Effector memory CD4-positive, alpha-beta T cell (primary cell): Measurements from ENCODE around the gene RPS28.
"Not testable (repeated sequence)": the region's sequence is repeated elsewhere in the genome, so short reads cannot be mapped to it uniquely, and the experiment has no call there.

Experiments used
- DNase-seq, 3 donors: peaks; one replicate each; pipeline ENCODE4 v3.0.0-alpha.2; 2020
- H3K27ac ChIP-seq: 2 replicates; pipeline ENCODE4 v1.7.0; 2013; ENCODE audit warnings: mild to moderate bottlenecking, low read length, moderate library complexity; ENCODE audit not compliant: insufficient read depth, poor library complexity, severe bottlenecking
- H3K27me3 ChIP-seq: replicated peaks from 2 replicates; pipeline ENCODE4 v1.7.0; 2013; ENCODE audit warnings: mild to moderate bottlenecking, low read length; ENCODE audit not compliant: insufficient read depth, control insufficient read depth, poor library complexity, severe bottlenecking
- H3K36me3 ChIP-seq: 2 replicates; pipeline ENCODE4 v1.7.0; 2013; ENCODE audit warnings: mild to moderate bottlenecking, low read length, moderate library complexity; ENCODE audit not compliant: control insufficient read depth, insufficient read depth
- H3K4me1 ChIP-seq: 2 replicates; pipeline ENCODE4 v1.7.0; 2013; ENCODE audit warnings: low read length, mild to moderate bottlenecking; ENCODE audit not compliant: control insufficient read depth, insufficient read depth, poor library complexity, severe bottlenecking
- H3K4me3 ChIP-seq: 2 replicates; pipeline ENCODE4 v1.7.0; 2013; ENCODE audit warnings: low read length, low read depth, mild to moderate bottlenecking; ENCODE audit not compliant: insufficient read depth, poor library complexity, severe bottlenecking
- H3K9me3 ChIP-seq: 2 replicates; pipeline ENCODE4 v1.7.0; 2013; ENCODE audit warnings: mild to moderate bottlenecking, low read length, moderate library complexity; ENCODE audit not compliant: control insufficient read depth
- total RNA-seq, 3 donors: gene quantifications; one replicate each; lab custom pipeline; 2026; lab: John Stamatoyannopoulos, UW

Gene RPS28
- 194 to 407 (median 234) reads per million in 3 donors for total RNA-seq

DNA sequence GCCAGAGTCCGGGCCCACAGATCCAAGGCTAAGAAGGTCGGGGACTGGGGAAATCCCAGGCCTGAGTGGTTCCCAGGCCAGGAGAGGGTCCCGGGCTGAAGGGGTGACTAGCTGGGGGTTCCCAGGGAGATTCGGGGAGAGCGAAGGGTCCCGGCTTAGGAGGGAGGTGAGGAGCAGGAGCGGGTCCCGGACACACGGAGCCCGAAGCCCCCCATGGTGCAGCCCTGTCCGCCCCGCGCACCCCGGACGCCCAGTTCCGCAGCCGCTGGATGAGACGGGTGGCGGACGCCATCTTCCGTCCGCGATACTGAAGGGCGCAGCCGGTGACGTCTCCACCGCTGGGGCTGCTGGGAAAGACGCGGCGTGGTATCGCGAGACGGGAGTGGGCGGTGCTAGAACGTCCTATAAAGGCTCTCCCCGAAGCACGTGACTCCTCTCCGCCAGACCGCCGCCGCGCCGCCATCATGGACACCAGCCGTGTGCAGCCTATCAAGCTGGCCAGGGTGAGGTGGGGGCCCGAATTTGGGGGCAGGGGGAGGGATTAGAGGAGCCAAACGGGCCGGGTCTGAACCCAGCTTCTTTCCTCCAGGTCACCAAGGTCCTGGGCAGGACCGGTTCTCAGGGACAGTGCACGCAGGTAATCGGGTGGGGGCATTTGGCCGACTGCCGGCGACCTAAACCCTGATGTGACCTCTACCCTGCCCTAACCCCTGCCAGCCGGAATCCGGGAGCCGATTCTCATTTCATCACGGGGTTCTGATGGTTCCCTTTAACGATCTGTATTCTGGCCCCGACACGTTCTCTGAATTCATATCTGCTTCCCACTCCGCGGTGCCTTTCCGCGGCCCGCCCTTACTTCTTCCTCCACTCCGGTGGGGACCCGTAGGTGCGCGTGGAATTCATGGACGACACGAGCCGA, at the start of gene RPS28, which contains the start of gene NDUFA7:
Gene RPS28, plus strand, starts transcription at position 430 of the 919 bp plus-strand sequence. Its CDS starts 35 bp downstream, at position 465.
Gene NDUFA7, minus strand, starts transcription at position 309 of the 919 bp plus-strand sequence. Its CDS starts 17 bp downstream, at position 292.
- no peaks in the 10 kb centered on the region for H3K27me3 ChIP-seq
- DNase-seq = peak; percentile 92 to 95 (median 95)
- peaks cover 20% of the 10 kb centered on the region for H3K36me3 ChIP-seq
- peaks cover 27% of the 10 kb centered on the region for H3K4me1 ChIP-seq
- no peaks in the 10 kb centered on the region for H3K9me3 ChIP-seq
- peak within 1 kb of the TSS; percentile 93 for H3K27ac ChIP-seq
- peak within 1 kb of the TSS; percentile 76 for H3K4me3 ChIP-seq

DNA sequence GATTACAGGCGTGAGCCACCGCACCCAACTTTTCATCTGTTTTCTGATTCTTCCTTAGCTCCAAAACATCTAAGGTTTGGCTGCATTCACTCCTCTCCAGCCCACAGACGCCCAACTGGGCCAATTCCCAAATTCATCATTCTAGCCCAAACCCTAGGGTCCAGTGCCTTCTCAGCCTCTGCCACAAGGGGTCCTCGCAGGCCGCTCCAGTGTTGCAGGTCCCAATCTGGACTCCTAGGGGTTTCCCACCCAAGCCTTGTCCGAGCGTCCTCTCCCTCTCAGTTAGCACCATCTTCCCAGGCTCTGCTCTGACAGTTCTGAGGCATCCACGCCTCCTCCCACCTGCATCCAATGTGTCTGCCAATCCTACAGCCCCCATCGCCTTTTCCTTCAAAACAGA, 44.8 kb upstream of the RPS28 start:
- not testable (repeated sequence) for DNase-seq, H3K36me3 ChIP-seq, H3K27me3 ChIP-seq, H3K4me3 ChIP-seq, H3K4me1 ChIP-seq, H3K9me3 ChIP-seq, H3K27ac ChIP-seq

DNA sequence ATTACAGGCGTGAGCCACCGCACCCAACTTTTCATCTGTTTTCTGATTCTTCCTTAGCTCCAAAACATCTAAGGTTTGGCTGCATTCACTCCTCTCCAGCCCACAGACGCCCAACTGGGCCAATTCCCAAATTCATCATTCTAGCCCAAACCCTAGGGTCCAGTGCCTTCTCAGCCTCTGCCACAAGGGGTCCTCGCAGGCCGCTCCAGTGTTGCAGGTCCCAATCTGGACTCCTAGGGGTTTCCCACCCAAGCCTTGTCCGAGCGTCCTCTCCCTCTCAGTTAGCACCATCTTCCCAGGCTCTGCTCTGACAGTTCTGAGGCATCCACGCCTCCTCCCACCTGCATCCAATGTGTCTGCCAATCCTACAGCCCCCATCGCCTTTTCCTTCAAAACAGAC, 30.0 kb upstream of the RPS28 start:
- DNase-seq, H3K4me1 ChIP-seq, H3K9me3 ChIP-seq, H3K36me3 ChIP-seq, H3K27me3 ChIP-seq, H3K4me3 ChIP-seq, H3K27ac ChIP-seq: not testable (repeated sequence)

GRCh38 chr19:8302357-8302691, 19.0 kb upstream of the RPS28 start:
- no peak overlapping the region for H3K4me3 ChIP-seq
- H3K27me3 ChIP-seq = no peaks in the 10 kb centered on the region
- DNase-seq = no peak
- no peak overlapping the region for H3K27ac ChIP-seq
- H3K36me3 ChIP-seq = peaks cover 9% of the 10 kb centered on the region
- H3K9me3 ChIP-seq = no peaks in the 10 kb centered on the region
- H3K4me1 ChIP-seq = peaks cover 10% of the 10 kb centered on the region

DNA sequence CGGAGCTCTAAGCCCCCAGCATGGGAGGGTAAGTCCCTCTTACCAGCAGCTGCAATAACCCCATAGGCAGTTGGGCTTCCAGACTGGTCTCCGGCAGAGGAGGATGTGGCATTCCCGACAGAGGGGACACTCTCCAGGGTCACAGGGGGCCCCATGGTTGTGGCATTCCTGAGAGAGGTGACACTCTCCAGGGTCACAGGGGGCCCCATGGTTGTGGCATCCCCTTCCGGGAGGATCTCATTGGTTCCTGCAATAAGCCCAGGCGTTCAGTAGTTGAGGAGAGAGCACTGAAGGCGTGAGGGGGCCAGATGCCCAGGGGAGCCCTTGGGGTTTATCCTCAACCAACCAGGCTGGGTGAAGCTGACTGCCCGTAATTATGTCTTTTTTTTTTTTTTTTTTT, 18.6 kb upstream of the RPS28 start:
- H3K36me3 ChIP-seq = peaks cover 9% of the 10 kb centered on the region
- no peak overlapping the region for H3K27ac ChIP-seq
- no peak for DNase-seq
- no peaks in the 10 kb centered on the region for H3K9me3 ChIP-seq
- H3K4me1 ChIP-seq = peaks cover 14% of the 10 kb centered on the region
- H3K4me3 ChIP-seq = no peak overlapping the region
- H3K27me3 ChIP-seq = no peaks in the 10 kb centered on the region

DNA sequence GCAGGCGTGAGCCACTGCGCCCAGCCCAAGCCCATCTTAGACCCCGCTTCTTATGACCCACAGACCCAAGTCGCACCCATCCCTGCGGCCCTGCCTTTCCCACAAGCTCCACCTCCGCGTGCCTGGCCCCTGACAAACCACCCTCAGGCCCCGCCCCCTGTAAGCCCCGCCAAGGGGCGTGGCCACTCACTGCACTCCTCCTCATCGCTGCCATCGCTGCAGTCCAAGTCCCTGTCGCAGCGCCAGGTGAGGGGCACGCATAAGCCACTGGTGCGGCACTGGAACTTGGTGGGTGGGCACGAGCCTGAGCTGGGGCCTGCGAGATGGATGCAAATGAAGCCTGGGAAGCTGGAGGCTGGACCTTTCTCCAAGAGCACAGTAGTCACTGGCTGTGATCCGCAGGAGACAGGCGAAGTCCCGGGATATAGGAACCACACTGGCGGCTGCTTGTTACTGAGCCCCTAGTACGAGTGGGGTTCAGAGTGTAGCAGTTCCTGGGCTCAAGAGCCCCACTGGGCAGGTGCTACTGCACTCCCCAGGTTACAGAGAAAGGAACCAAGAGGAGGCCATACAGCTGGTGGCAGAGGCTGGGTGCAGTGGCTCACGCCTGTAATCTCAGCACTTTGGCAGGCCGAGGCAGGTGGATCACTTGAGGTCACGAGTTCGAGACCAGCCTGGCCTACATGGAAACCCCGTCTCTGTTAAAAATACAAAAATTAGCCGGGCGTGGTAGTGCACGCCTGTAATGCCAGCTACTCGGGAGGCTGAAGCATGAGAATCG, 16.3 kb upstream of the RPS28 start:
- no peak for DNase-seq

GRCh38 chr19:8305798-8306197, 15.5 kb upstream of the RPS28 start:
- Histone ChIP-seq H3K4me3 (no peak overlapping the region), H3K27ac (no peak overlapping the region), H3K9me3 (no peaks in the 10 kb centered on the region), H3K36me3 (peaks cover 14% of the 10 kb centered on the region), H3K4me1 (peaks cover 22% of the 10 kb centered on the region), H3K27me3 (no peaks in the 10 kb centered on the region)
- no peak for DNase-seq

More for the DNA sequence above, 16.3 kb upstream of the RPS28 start:
- no peaks in the 10 kb centered on the region for H3K9me3 ChIP-seq
- H3K27me3 ChIP-seq = no peaks in the 10 kb centered on the region
- no peak overlapping the region for H3K27ac ChIP-seq
- peaks cover 22% of the 10 kb centered on the region for H3K4me1 ChIP-seq
- no peak overlapping the region for H3K4me3 ChIP-seq
- peaks cover 9% of the 10 kb centered on the region for H3K36me3 ChIP-seq

- Histone ChIP-seq H3K4me1 (peaks cover 22% of the 10 kb centered on the region), H3K9me3 (no peaks in the 10 kb centered on the region), H3K27me3 (no peaks in the 10 kb centered on the region), H3K27ac (peak overlapping the region; percentile 18), H3K4me3 (no peak overlapping the region), H3K36me3 (peaks cover 21% of the 10 kb centered on the region)
- no peak for DNase-seq
Measured at GRCh38 chr19:8306235-8307054, 14.9 kb upstream of the RPS28 start.

GRCh38 chr19:8307400-8307964, 13.8 kb upstream of the RPS28 start:
- no peaks in the 10 kb centered on the region for H3K9me3 ChIP-seq
- H3K4me1 ChIP-seq = peaks cover 22% of the 10 kb centered on the region
- peak overlapping the region; percentile 79 for H3K27ac ChIP-seq
- no peaks in the 10 kb centered on the region for H3K27me3 ChIP-seq
- H3K4me3 ChIP-seq = peak overlapping the region; percentile 73
- no peak for DNase-seq
- H3K36me3 ChIP-seq = peaks cover 25% of the 10 kb centered on the region
